ENCODE results near the gene EXOC6B. TPM values are rescaled to one million over a fixed set of nuclear protein-coding genes. Genes with fewer than 3 reads are reported as not detected.

EXOC6B gene
- 22.3 and 41.5 TPM in 2 replicates for total RNA-seq

DNA sequence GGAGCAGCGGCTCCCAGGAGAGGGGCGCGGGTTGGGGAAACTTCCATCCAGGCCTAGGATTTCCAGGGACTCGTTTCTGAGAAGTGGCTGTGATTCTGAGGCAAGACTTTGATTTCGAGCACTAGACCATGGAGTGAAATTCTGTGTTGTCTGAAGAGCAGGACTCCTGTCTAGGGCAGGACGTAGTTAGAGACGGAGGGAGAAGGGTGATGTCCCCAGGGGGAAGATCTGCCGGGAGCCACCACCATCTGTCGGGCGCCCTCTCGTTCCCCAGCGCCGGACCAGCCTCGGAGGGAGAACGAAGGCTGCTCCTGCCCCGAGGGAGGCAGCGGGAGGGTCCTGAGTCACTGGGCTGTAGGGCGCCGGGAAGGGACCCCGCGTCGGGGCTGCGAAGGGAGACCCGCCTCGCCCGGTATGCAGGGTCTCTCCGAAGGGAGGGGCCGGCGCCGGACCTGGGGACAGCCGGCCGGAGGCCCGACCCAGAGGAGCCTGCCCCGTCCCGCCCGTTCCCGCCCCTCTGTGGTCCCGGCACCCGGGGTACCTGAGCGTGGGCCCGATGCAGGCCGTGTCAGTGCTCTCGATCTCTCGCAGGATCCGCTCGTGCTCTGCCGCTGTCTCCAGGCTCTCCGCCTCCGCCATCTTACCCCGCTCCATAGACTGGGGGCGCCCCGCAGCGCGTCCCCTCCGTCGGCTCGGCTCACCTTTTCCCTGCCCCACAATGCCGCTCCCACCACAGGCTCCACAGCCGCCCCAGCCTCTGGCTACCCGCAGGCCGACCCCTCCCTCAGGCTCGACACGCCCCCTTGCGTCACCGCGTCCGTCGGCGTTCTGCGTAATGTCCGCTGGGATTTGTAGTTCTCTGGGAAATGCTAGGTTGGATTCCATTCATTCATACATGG lies at the start of gene EXOC6B:
EXOC6B (minus strand) TSS at position 777 of the 899 bp plus-strand sequence.

DNA sequence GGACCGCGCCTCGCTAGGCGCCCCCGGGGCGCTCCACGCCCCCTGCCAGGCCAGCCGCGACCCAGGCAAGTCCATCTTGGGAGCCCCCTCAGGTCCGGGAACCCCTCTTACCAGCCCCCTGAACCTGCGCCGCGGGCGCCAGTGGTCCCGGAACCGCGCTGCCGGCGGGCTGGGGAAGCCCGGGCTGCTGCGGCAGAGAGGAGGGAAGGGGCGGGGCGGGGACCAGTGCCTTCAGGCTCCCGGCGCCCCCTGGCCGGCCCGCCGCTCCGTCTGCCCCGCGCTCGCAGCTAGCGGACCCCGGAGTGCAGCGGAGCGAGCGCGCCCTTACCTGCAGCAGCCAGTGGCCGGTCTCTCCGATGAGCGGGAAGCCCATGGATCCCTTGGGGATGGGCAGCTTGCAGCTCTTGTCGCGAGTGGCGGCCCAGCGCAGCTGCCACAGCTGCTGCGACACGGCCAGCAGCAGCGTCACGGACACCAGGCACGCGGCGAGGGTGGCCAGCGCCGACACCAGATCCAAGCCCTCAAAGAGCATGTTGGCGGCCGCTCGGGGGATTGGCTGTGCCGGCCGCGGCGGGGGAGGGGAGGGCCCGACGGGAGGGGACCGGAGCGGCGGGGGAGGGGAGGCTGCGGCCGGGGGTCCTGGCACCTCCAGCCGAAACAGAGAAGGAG lies 678.4 kb downstream of the EXOC6B start, which contains the start of gene CYP26B1:
CYP26B1 (minus strand) TSS at position 560 of the 669 bp plus-strand sequence; CDS start at position 532, 28 bp downstream.

Other genes with a start within 250 kb of the EXOC6B start
- gene SPR, start 61.4 kb upstream of the EXOC6B start, total RNA-seq, result 18.3 and 21.0 TPM in 2 replicates
- gene EMX1, start 91.5 kb upstream of the EXOC6B start, total RNA-seq, result not detected in 2 replicates
- 10.3 and 15.6 TPM in 2 replicates for gene SFXN5, start 245.7 kb upstream of the EXOC6B start, total RNA-seq

Data from cardiac ventricle fibroblast (primary cell).